SK-N-SH (cell line): Measurements from ENCODE around the gene STON1. TPM values are rescaled to one million over a fixed set of nuclear protein-coding genes. Genes with fewer than 3 reads are reported as not detected.
A peak's percentile ranks its signal among the peaks of the same experiment; 100 is the strongest.
"Not testable (repeated sequence)": the region's sequence is repeated elsewhere in the genome, so short reads cannot be mapped to it uniquely, and the experiment has no call there.

ENCODE experiments used
- CTCF ChIA-PET: fragments of 300-600, 350-600 bp; formaldehyde crosslinking; extraction: SDS; loops from one replicate; lab custom pipeline; 2021; lab: Yijun Ruan, JAX
- POLR2A ChIA-PET: fragments of 350-600 bp; sonication (Branson Sonifier 250); formaldehyde crosslinking; extraction: SDS; loops from one replicate; lab custom pipeline; 2020; ENCODE audit warnings: antibody characterized with exemption, inconsistent platforms; lab: Yijun Ruan, JAX
- DNase-seq: peaks from one replicate; pipeline ENCODE4 v3.0.0; 2012
- H2AFZ ChIP-seq: fragments of 200-600 bp; sonication (generic); 2 replicates; pipeline ENCODE4 v1.8.1; 2016; ENCODE audit warnings: antibody characterized with exemption, mild to moderate bottlenecking, low read depth
- H3F3A ChIP-seq: fragments of 200-600 bp; sonication (generic); replicated peaks from 2 replicates; pipeline ENCODE3; 2016; ENCODE audit warnings: antibody characterized with exemption, mild to moderate bottlenecking; ENCODE audit not compliant: insufficient read depth
- H3K27ac ChIP-seq, 2 experiments: fragments of 200-500 bp in 1 of 2; fragments of 200-600 bp in 1 of 2; sonication (Bioruptor generic) in 1 of 2; sonication (generic), shearing (Covaris generic) in 1 of 2; 2 replicates each; pipeline versions ENCODE4 v1.5.1 to v1.6.1; 2014 to 2016; ENCODE audit warnings: low read depth in 2 of 2, inconsistent platforms in 1 of 2, low read length in 1 of 2, mild to moderate bottlenecking in 1 of 2, mixed read lengths in 1 of 2
- H3K27me3 ChIP-seq: fragments of 200-600 bp; sonication (generic), shearing (Covaris generic); 2 replicates; pipeline ENCODE4 v1.6.1; 2016; ENCODE audit warnings: mixed run types; ENCODE audit not compliant: insufficient read depth
- H3K36me3 ChIP-seq, 2 experiments: fragments of 200-500 bp in 1 of 2; fragments of 200-600 bp in 1 of 2; sonication (Bioruptor generic) in 1 of 2; sonication (generic) in 1 of 2; replicated peaks in 1 of 2; 2 replicates each; pipeline versions ENCODE3 to v1.5.1; 2014 to 2016; ENCODE audit warnings: low read length in 1 of 2, mild to moderate bottlenecking in 1 of 2; ENCODE audit not compliant: insufficient read depth in 2 of 2, control insufficient read depth in 1 of 2
- H3K4me1 ChIP-seq, 2 experiments: fragments of 200-500 bp in 1 of 2; fragments of 200-600 bp in 1 of 2; sonication (Bioruptor generic) in 1 of 2; sonication (generic), shearing (Covaris generic) in 1 of 2; 2 replicates each; pipeline versions ENCODE4 v1.5.1 to v1.6.1; 2014 to 2016; ENCODE audit warnings: low read depth in 1 of 2, low read length in 1 of 2, mixed run types in 1 of 2; ENCODE audit not compliant: insufficient read depth in 2 of 2, control insufficient read depth in 1 of 2
- H3K4me2 ChIP-seq: fragments of 200-600 bp; sonication (generic), shearing (Covaris generic); 2 replicates; pipeline ENCODE4 v1.6.1; 2017; ENCODE audit warnings: mixed run types
- H3K4me3 ChIP-seq, 2 experiments: fragments of 200-500 bp in 1 of 2; fragments of 200-600 bp in 1 of 2; sonication (Bioruptor generic) in 1 of 2; sonication (generic), shearing (Covaris generic) in 1 of 2; 2 replicates each; pipeline versions ENCODE4 v1.5.1 to v1.8.1; 2014 to 2016; ENCODE audit warnings: low read depth in 2 of 2, inconsistent platforms in 1 of 2, low read length in 1 of 2, mild to moderate bottlenecking in 1 of 2, mixed read lengths in 1 of 2, moderate library complexity in 1 of 2
- H3K79me2 ChIP-seq: fragments of 200-600 bp; sonication (generic); 2 replicates; pipeline ENCODE4 v1.8.1; 2017; ENCODE audit warnings: mild to moderate bottlenecking; ENCODE audit not compliant: insufficient read depth
- H3K9ac ChIP-seq: fragments of 200-600 bp; sonication (generic); 2 replicates; pipeline ENCODE4 v1.6.1; 2017; ENCODE audit warnings: mixed run types
- H3K9me2 ChIP-seq: fragments of 200-600 bp; sonication (generic); 2 replicates; pipeline ENCODE4 v1.6.1; 2017; ENCODE audit warnings: mixed run types
- H3K9me3 ChIP-seq: fragments of 200-600 bp; sonication (generic); 2 replicates; pipeline ENCODE4 v1.6.1; 2017; ENCODE audit warnings: mixed run types, mild to moderate bottlenecking, moderate library complexity
- H4K20me1 ChIP-seq: fragments of 200-600 bp; sonication (generic); 2 replicates; pipeline ENCODE4 v1.6.1; 2017; ENCODE audit warnings: mild to moderate bottlenecking, mixed run types; ENCODE audit not compliant: insufficient read depth
- CTCF ChIP-seq: fragments of 200-600 bp; sonication (generic); IDR thresholded peaks from 2 replicates; pipeline ENCODE4 v1.6.1; 2017; ENCODE audit warnings: antibody characterized with exemption, mild to moderate bottlenecking, moderate library complexity
- EP300 ChIP-seq, 2 experiments: IDR thresholded peaks; 2 replicates each; pipeline versions ENCODE4 v1.4.0 to v1.6.1; 2012; ENCODE audit warnings: borderline replicate concordance in 1 of 2, low read depth in 1 of 2, low read length in 1 of 2
- FOXM1 ChIP-seq: IDR thresholded peaks from 2 replicates; pipeline ENCODE4 v1.4.0; 2012; ENCODE audit warnings: low read depth, mild to moderate bottlenecking
- MAX ChIP-seq: IDR thresholded peaks from 2 replicates; pipeline ENCODE4 v1.4.0; 2012; ENCODE audit warnings: low read depth
- MEF2A ChIP-seq: IDR thresholded peaks from 2 replicates; pipeline ENCODE4 v1.4.0; 2012; ENCODE audit warnings: low read depth, borderline replicate concordance
- NFIC ChIP-seq: IDR thresholded peaks from 2 replicates; pipeline ENCODE4 v1.4.0; 2012; ENCODE audit warnings: borderline replicate concordance
- POLR2AphosphoS5 ChIP-seq: IDR thresholded peaks from 2 replicates; pipeline ENCODE4 v1.6.1; 2012; ENCODE audit warnings: low read depth, low read length
- RAD21 ChIP-seq: IDR thresholded peaks from 2 replicates; pipeline ENCODE4 v1.6.1; 2012; ENCODE audit warnings: mild to moderate bottlenecking, low read length
- RCOR1 ChIP-seq: fragments of 150-350 bp; IDR thresholded peaks from 2 replicates; pipeline ENCODE4 v1.6.1; 2017; ENCODE audit warnings: antibody characterized with exemption, low read length
- REST ChIP-seq: IDR thresholded peaks from 2 replicates; pipeline ENCODE4 v1.6.1; 2012; ENCODE audit warnings: mild to moderate bottlenecking, low read depth, low read length, moderate library complexity
- SIN3A ChIP-seq: IDR thresholded peaks from 2 replicates; pipeline ENCODE4 v1.6.1; 2012; ENCODE audit warnings: low read depth, mild to moderate bottlenecking, low read length, moderate library complexity, borderline replicate concordance
- TAF1 ChIP-seq: IDR thresholded peaks from 2 replicates; pipeline ENCODE4 v1.6.1; 2012; ENCODE audit warnings: low read depth, mild to moderate bottlenecking, low read length, moderate library complexity, borderline replicate concordance
- whole genome bisulfite sequencing: methylation state at CpG from one replicate; pipeline ENCODE4 v1.1.6; 2017; ENCODE audit warnings: low lambda C conversion rate; 5-methylcytosine and 5-hydroxymethylcytosine counted together
- polyA plus RNA-seq, 3 experiments: library from polyadenylated mRNA; depleted of rRNA; stranded (reverse); fragments of >200 nt; gene quantifications; 2 replicates each; pipeline ENCODE4 v1.2.3, GENCODE V29; 2012

The STON1 gene
- polyA plus RNA-seq, 1 of the 3 experiments (the other 2 are of a cell fraction), result 4.2 TPM

- not testable (repeated sequence) for H3K4me2 ChIP-seq, H3K4me3 ChIP-seq, H4K20me1 ChIP-seq
- TF ChIP-seq CTCF, result peak; percentile 52
- peak; percentile 30; the same call in 1 of the 2 replicates for TF ChIP-seq RAD21
- TF ChIP-seq, all 33 proteins: peak for 2; not testable (repeated sequence) for 31
- H3K27ac ChIP-seq, DNase-seq, H3K9me3 ChIP-seq, H3K36me3 ChIP-seq, H3K27me3 ChIP-seq, H3K79me2 ChIP-seq, H3F3A ChIP-seq, H3K9me2 ChIP-seq, POLR2A ChIA-PET, H3K4me1 ChIP-seq, H3K9ac ChIP-seq: not testable (repeated sequence)
- CTCF ChIA-PET, result interaction anchor here (0.6 to 1.3 kb wide), 3 partner anchors 12 to 106 kb away, joined by 3 to 5 read pairs (median 3); no protein-coding TSS in a partner anchor
- WGBS, result 51% methylated on average over 5 of the region's 5 CpGs
- H2AFZ ChIP-seq, result 0 out of 2 replicates have a peak overlapping the region, but pooled peaks have one; percentile 31
These were observed 92.7 kb downstream of the STON1 start for GRCh38 chr2:48622691-48623090.

- Histone ChIP-seq H3K4me1 (no peaks in the 10 kb centered on the region; a peak in 1 of 4 replicates), H3F3A (no peaks in the 10 kb centered on the region), H4K20me1 (no peaks in the 10 kb centered on the region), H3K9me3 (peaks cover 6% of the 10 kb centered on the region; the same call in 1 of the 2 replicates), H3K4me3 (no peak overlapping the region), H2AFZ (no peak overlapping the region), H3K4me2 (no peak overlapping the region), H3K79me2 (no peaks in the 10 kb centered on the region), H3K27ac (no peak overlapping the region), H3K36me3 (peaks cover 0 to 7% of the 10 kb centered on the region in 2 experiments), H3K9me2 (no peaks in the 10 kb centered on the region), H3K27me3 (no peaks in the 10 kb centered on the region), H3K9ac (no peak overlapping the region)
- ChIA-PET CTCF (interaction anchor here (1.2 to 1.5 kb wide), 2 partner anchors 24 to 106 kb away, joined by 4 read pairs; no protein-coding TSS in a partner anchor), POLR2A (no interaction called here)
- DNase-seq, result no peak
- WGBS, result 68% methylated on average over 2 of the region's 2 CpGs
- TF ChIP-seq MAX, result no peak
- TF ChIP-seq TAF1, result no peak
- TF ChIP-seq EP300 (IDR thresholded peaks at IDR 0.05; ENCODE audit: borderline replicate concordance in 1 of 2, low read depth in 1 of 2, low read length in 1 of 2), result no peak
- no peak for TF ChIP-seq NFIC
- no peak for TF ChIP-seq FOXM1
- TF ChIP-seq SIN3A, result no peak
- no peak for TF ChIP-seq POLR2AphosphoS5
These were observed 94.7 kb downstream of the STON1 start for GRCh38 chr2:48624696-48625095.

- Histone ChIP-seq H3K9me3 (peaks cover 6% of the 10 kb centered on the region; the same call in 1 of the 2 replicates), H3F3A (no peaks in the 10 kb centered on the region), H3K79me2 (no peaks in the 10 kb centered on the region), H3K4me3 (no peak overlapping the region), H3K9ac (no peak overlapping the region), H2AFZ (no peak overlapping the region), H3K27me3 (no peaks in the 10 kb centered on the region), H3K9me2 (no peaks in the 10 kb centered on the region), H3K4me2 (no peak overlapping the region), H3K36me3 (peaks cover 0 to 7% of the 10 kb centered on the region in 2 experiments), H3K27ac (no peak overlapping the region), H3K4me1 (no peaks in the 10 kb centered on the region), H4K20me1 (no peaks in the 10 kb centered on the region)
- POLR2A ChIA-PET, result no interaction called here
- DNase-seq, result no peak
- TF ChIP-seq MAX (no peak), CTCF (no peak), RCOR1 (no peak), MEF2A (no peak), REST (no peak)
- CTCF ChIA-PET, result no interaction called here
These were observed 96.1 kb downstream of the STON1 start for GRCh38 chr2:48626047-48626446.
